ENCODE data around the gene DNAI4. TPM values are rescaled to one million over a fixed set of nuclear protein-coding genes. Genes with fewer than 3 reads are reported as not detected.

Gene DNAI4
- total RNA-seq, 4 donors from 2014 or later, result 10.7 to 26.0 (median 20.5) TPM

DNA sequence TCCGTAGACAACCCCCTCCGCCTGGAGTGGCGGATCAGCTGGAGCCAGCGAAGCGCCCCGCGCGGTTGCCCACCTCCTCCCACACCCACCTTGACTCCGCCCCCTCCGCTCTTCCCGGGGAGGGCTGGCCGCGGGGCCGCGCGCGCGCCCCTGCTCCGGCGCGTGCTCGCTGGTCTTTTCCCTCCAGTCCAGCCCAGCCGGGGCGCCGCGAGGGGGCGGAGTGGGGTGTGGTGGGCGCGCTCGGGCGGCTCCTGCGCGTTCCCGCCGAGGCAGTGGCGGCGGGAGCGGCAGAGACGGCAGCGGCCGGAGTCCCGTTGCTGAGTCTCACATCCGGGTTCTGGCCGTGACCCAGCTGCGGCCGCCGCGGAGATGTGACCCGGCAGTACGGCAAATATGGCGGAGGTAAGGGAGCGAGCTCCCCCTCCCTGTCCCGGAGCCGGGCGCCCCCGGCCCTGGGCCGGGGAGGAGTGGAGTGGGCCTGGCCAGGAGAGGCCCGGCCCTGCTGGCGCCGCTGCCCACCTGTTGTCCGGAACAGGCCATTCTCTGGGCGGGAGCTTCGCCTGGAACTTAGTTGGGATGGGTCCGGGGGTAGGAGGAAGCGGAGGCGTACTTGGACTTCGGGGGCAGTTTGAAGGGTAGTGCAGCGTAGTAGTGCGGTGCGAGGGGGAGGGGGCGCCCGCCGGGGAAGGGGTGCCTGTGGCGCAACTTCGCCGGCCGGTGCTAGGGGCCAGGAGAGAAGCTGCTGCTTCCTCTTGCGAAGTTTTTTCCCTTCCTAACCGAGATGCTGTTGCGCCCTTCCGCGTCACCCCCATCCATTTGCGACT lies 5.6 kb upstream of the DNAI4 start:
- TF ChIP-seq POLR2A (IDR thresholded peaks at IDR 0.05), result peak; percentile 12 to 87
- TF ChIP-seq, protein P1, sequence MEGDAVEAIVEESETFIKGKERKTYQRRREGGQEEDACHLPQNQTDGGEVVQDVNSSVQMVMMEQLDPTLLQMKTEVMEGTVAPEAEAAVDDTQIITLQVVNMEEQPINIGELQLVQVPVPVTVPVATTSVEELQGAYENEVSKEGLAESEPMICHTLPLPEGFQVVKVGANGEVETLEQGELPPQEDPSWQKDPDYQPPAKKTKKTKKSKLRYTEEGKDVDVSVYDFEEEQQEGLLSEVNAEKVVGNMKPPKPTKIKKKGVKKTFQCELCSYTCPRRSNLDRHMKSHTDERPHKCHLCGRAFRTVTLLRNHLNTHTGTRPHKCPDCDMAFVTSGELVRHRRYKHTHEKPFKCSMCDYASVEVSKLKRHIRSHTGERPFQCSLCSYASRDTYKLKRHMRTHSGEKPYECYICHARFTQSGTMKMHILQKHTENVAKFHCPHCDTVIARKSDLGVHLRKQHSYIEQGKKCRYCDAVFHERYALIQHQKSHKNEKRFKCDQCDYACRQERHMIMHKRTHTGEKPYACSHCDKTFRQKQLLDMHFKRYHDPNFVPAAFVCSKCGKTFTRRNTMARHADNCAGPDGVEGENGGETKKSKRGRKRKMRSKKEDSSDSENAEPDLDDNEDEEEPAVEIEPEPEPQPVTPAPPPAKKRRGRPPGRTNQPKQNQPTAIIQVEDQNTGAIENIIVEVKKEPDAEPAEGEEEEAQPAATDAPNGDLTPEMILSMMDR (IDR thresholded peaks at IDR 0.05), result peak in 4 of 6 experiments; percentile 24 to 47 (median 38)
- H3K4me1 ChIP-seq, result peaks cover 30 to 38% of the 10 kb centered on the region in 2 donors
- intact Hi-C loops (cut with DNase I), result no loop called here
- no peaks in the 10 kb centered on the region for H3K9me3 ChIP-seq
- H3K27me3 ChIP-seq, result no peaks in the 10 kb centered on the region
- H3K27ac ChIP-seq, result peak overlapping the region; percentile 89 to 97 (median 94)
- 0 to 1% methylated on average over 27 to 70 of the region's 83 CpGs for WGBS, 2 donors
- H3K36me3 ChIP-seq, result no peaks in the 10 kb centered on the region
- peak overlapping the region; percentile 38 to 87 (median 77) for H3K4me3 ChIP-seq (replicated peaks in 1 of 3)
- peak; percentile 93 to 95 for DNase-seq

DNA sequence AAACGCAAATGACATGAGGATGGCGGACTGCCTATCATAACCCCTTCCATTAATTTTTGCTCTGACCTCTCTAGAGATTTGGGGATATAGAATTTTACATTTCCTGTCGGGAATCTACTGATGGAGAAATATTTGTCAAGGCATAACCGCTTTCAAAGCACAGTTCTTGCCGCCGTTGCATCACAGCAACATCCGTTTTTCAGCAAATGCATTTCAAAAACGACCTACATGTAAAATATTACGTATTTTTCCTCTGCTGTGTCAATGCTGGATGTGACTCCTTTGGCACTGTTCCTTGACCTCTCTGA lies 5.0 kb upstream of the DNAI4 start:
- peak overlapping the region; percentile 89 to 97 (median 94) for H3K27ac ChIP-seq
- 26 to 32% methylated on average over 9 of the region's 9 CpGs for WGBS, 2 donors
- no peaks in the 10 kb centered on the region for H3K36me3 ChIP-seq
- no peak for TF ChIP-seq POLR2A (IDR thresholded peaks at IDR 0.05)
- TF ChIP-seq, protein P1 (IDR thresholded peaks at IDR 0.05), result no peak
- no peak for DNase-seq
- peaks cover 30 to 33% of the 10 kb centered on the region in 2 donors for H3K4me1 ChIP-seq
- H3K9me3 ChIP-seq, result no peaks in the 10 kb centered on the region
- intact Hi-C loops (cut with DNase I), result no loop called here
- H3K27me3 ChIP-seq, result no peaks in the 10 kb centered on the region
- peak overlapping the region in 2 of 3 donors; percentile 77 to 87 for H3K4me3 ChIP-seq (replicated peaks in 1 of 3)

DNA sequence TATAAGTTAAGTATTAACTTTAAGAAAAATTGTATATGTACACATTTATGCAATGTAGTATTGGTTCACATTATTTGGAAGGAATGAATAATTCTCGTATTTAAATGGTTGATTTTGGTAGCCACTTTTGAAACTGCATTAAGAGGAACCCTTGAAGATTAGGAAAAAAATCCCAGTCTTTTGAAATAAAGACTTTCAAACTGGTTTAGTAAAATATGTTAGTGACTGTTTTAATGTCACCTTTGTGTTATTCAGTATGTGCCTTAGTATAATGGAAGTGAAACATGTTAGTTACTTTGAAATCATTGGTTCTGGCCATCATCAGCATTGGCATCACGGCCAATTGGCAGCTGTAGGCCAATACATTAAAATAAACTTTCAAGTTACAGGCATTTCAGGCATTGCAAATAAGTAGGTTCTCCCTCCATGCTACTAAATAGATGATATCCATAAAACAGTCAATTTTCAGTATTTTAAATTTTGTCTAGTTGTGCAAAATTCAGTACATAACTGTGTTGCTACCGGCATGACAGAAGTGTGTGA lies 4.6 kb upstream of the DNAI4 start:
- DNase-seq, result no peak
- Histone ChIP-seq H3K36me3 (no peaks in the 10 kb centered on the region), H3K4me1 (peaks cover 30 to 32% of the 10 kb centered on the region in 2 donors), H3K27me3 (no peaks in the 10 kb centered on the region), H3K4me3 (replicated peaks in 1 of 3) (peak overlapping the region in 1 of 3 donors; percentile 77), H3K9me3 (no peaks in the 10 kb centered on the region), H3K27ac (peak overlapping the region; percentile 89 to 97 (median 94))
- WGBS, 2 donors, result 72 to 74% methylated on average over 3 of the region's 3 CpGs
- intact Hi-C loops (cut with DNase I), result no loop called here
- TF ChIP-seq, protein P1 (IDR thresholded peaks at IDR 0.05), result no peak
- TF ChIP-seq POLR2A (IDR thresholded peaks at IDR 0.05), result no peak

DNA sequence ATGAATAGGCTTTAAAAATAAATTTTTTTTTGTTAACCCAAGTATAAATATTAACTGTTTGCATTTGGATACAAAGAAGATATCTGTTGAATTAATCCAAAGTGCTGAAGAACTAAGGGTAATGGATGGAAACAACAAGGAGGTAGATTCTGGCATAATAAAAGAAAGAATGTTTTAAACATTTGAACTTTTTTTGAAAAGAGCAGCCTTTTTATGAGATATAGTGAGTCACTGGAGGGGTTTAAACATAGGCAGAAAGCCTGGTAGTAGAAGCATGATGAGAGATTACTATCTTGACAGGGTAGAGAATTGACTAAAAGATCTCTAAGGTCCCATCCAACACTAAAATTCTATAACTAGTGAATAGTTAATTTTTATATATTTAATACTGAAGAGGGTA lies 2.9 kb upstream of the DNAI4 start:
- intact Hi-C loops (cut with DNase I), result no loop called here
- peaks cover 28 to 38% of the 10 kb centered on the region in 2 donors for H3K4me1 ChIP-seq
- no peaks in the 10 kb centered on the region for H3K27me3 ChIP-seq
- H3K27ac ChIP-seq, result no peak overlapping the region
- no peak for DNase-seq
- TF ChIP-seq, protein P1 (IDR thresholded peaks at IDR 0.05), result no peak
- no peak for TF ChIP-seq POLR2A (IDR thresholded peaks at IDR 0.05)
- no peak overlapping the region for H3K4me3 ChIP-seq (replicated peaks in 1 of 3)
- H3K36me3 ChIP-seq, result no peaks in the 10 kb centered on the region
- H3K9me3 ChIP-seq, result no peaks in the 10 kb centered on the region

DNA sequence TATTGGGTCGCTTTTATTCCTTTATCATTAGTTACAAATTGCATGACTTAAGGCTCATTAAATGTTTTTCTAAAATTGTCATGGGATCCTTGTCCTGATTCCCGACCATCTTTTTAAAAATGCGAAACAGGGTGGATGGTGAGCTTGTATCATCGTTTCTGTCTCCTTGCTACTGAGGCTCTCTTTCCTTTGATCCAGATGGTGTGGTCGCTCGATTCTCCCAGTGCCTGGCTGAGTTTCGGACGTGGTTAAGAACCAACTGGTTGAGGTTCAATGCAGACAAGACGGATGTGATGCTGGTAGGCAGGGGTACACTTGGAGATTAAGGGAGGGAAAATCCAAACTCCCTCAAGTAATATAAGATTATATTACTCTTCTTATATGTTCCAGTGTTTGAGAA lies 1.3 kb upstream of the DNAI4 start:
- DNase-seq, result no peak
- intact Hi-C loops (cut with DNase I), result no loop called here
- Histone ChIP-seq H3K27ac (peak overlapping the region; percentile 78 to 90 (median 86)), H3K4me1 (peaks cover 18 to 28% of the 10 kb centered on the region in 2 donors), H3K36me3 (no peaks in the 10 kb centered on the region), H3K27me3 (no peaks in the 10 kb centered on the region), H3K4me3 (replicated peaks in 1 of 3) (peak overlapping the region in 2 of 3 donors; percentile 33 to 69), H3K9me3 (no peaks in the 10 kb centered on the region)
- TF ChIP-seq POLR2A (IDR thresholded peaks at IDR 0.05), result no peak
- TF ChIP-seq, protein P1 (IDR thresholded peaks at IDR 0.05), result no peak
- 38 to 40% methylated on average over 9 of the region's 9 CpGs for WGBS, 2 donors
